C4-2B (cell line): ENCODE measurements around the gene ATP6V1G2.

ENCODE experiments used
- ZFX ChIP-seq: fragments of 450-650 bp; IDR thresholded peaks from 2 replicates; pipeline ENCODE4 v1.6.1; 2017
- TF ChIP-seq, protein P1 (sequence below): fragments of 450-650 bp; conservative IDR thresholded peaks from 2 replicates; pipeline ENCODE4 v1.5.1; 2017; ENCODE audit warnings: mild to moderate bottlenecking

DNA sequence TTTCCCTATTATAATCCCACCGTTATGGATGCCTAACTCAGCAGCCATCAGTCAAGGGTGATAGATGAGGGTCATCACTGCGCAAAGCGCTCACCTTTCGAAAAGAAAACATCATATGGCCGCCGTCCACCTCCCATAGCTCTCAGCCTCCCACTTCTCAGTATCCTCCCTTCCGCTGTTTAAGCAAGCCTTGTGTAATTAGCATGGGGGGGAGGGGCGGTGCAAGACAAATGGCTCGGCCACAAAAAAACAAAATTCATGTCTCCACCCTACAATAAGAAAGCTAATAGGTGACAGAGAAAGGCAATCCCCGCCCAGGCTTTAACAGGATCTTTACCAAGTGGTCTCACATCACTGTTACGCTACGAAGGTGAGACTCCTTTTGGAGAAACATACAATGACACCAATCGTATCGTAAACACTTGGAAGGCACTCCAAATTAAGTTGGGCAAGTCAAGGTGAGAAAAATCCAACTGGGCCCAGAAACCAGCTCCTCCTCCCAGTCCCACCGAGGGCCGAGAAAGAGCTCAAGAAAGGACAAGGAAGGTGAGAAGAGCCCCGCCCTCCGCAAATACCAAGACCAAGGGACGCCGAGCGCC lies 5.2 kb downstream of the ATP6V1G2 start:
- TF ChIP-seq, protein P1, sequence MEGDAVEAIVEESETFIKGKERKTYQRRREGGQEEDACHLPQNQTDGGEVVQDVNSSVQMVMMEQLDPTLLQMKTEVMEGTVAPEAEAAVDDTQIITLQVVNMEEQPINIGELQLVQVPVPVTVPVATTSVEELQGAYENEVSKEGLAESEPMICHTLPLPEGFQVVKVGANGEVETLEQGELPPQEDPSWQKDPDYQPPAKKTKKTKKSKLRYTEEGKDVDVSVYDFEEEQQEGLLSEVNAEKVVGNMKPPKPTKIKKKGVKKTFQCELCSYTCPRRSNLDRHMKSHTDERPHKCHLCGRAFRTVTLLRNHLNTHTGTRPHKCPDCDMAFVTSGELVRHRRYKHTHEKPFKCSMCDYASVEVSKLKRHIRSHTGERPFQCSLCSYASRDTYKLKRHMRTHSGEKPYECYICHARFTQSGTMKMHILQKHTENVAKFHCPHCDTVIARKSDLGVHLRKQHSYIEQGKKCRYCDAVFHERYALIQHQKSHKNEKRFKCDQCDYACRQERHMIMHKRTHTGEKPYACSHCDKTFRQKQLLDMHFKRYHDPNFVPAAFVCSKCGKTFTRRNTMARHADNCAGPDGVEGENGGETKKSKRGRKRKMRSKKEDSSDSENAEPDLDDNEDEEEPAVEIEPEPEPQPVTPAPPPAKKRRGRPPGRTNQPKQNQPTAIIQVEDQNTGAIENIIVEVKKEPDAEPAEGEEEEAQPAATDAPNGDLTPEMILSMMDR, result no peak
- TF ChIP-seq ZFX, result no peak; the same call in 1 of the 2 replicates
